GM12873 (cell line): ENCODE measurements around the gene WDR72.

Experiments
- CTCF ChIP-seq: IDR thresholded peaks from 2 replicates; pipeline ENCODE4 v1.5.1; 2012; ENCODE audit warnings: low read depth, mild to moderate bottlenecking, moderate library complexity, low read length, control low read depth; ENCODE audit not compliant: insufficient read depth; ENCODE audit errors: missing control alignments

Gene WDR72

GRCh38 chr15:53694476-53694874 lies 65.0 kb downstream of the WDR72 start:
- no peak for TF ChIP-seq CTCF

- no peak for TF ChIP-seq CTCF
Observed at GRCh38 chr15:53693729-53694475, 65.6 kb downstream of the WDR72 start.

GRCh38 chr15:53681056-53681455 lies 78.4 kb downstream of the WDR72 start:
- TF ChIP-seq CTCF = no peak

GRCh38 chr15:53675832-53676231 lies 83.6 kb downstream of the WDR72 start:
- TF ChIP-seq CTCF = no peak

GRCh38 chr15:53671545-53671944 lies 87.9 kb downstream of the WDR72 start:
- no peak for TF ChIP-seq CTCF

GRCh38 chr15:53670701-53671100 lies 88.8 kb downstream of the WDR72 start:
- TF ChIP-seq CTCF = no peak

- no peak for TF ChIP-seq CTCF
Observed at GRCh38 chr15:53665930-53666329, 93.5 kb downstream of the WDR72 start.
